ENCODE results near the gene ITGA4. TPM values are rescaled to one million over a fixed set of nuclear protein-coding genes. Genes with fewer than 3 reads are reported as not detected.

Gene ITGA4
- polyA plus RNA-seq, 1 donor (not counting 4 experiments of a cell fraction or from before 2014, with no cell fraction given), result 4.7 TPM

- Histone ChIP-seq H3K27ac (ENCODE audit: control insufficient read depth, insufficient read depth, low read length) (no peak overlapping the region), H3K9me1 (ENCODE audit: control insufficient read depth, extremely low read depth, insufficient read depth, low read length) (no peaks in the 10 kb centered on the region), H2AFZ (ENCODE audit: control insufficient read depth, low read length) (no peak overlapping the region), H3K9me3 (ENCODE audit: control insufficient read depth, low read depth, low read length) (no peaks in the 10 kb centered on the region), H4K20me1 (ENCODE audit: control insufficient read depth, extremely low read depth, insufficient read depth, low read length) (no peaks in the 10 kb centered on the region), H3K4me3 (ENCODE audit: control insufficient read depth in 2 of 3, extremely low read depth in 1 of 3, insufficient read depth in 2 of 3, low read depth in 1 of 3, low read length in 3 of 3) (no peak overlapping the region), H3K9ac (ENCODE audit: control insufficient read depth, extremely low read depth, insufficient read depth, low read length) (no peak overlapping the region), H3K79me2 (ENCODE audit: control insufficient read depth, insufficient read depth, low read length) (no peaks in the 10 kb centered on the region), H3K36me3 (ENCODE audit: control insufficient read depth in 2 of 2, extremely low read depth in 1 of 2, insufficient read depth in 2 of 2, low read length in 2 of 2) (no peaks in the 10 kb centered on the region), H3K4me1 (ENCODE audit: control insufficient read depth, extremely low read depth, insufficient read depth, low read length) (no peaks in the 10 kb centered on the region), H3K4me2 (ENCODE audit: control insufficient read depth, extremely low read depth, insufficient read depth, low read depth, low read length) (no peak overlapping the region), H3K27me3 (ENCODE audit: control insufficient read depth, extremely low read depth, insufficient read depth, low read length) (no peaks in the 10 kb centered on the region)
- FAIRE-seq (no peak), DNase-seq (ENCODE audit: low read depth, low spot score) (no peak)
- no peak for TF ChIP-seq EZH2 (IDR thresholded peaks at IDR 0.05; ENCODE audit: low read length)
- no peak for TF ChIP-seq CTCF (optimal IDR thresholded peaks at IDR 0.05 in 1 of 3, IDR thresholded peaks at IDR 0.05 in 1 of 3, conservative IDR thresholded peaks at IDR 0.05 in 1 of 3; ENCODE audit: extremely low read depth in 1 of 3, insufficient read depth in 2 of 3, low read length in 3 of 3)
- dilution Hi-C loops (cut with MboI; ENCODE audit: extremely low pct_ligation_motif_present, low sequenced_read_pairs), result no loop called here
Observed at GRCh38 chr2:181500201-181500600, 43.0 kb downstream of the ITGA4 start.

GRCh38 chr2:181515719-181516118 is 58.5 kb downstream of the ITGA4 start:
- H3K9ac ChIP-seq (ENCODE audit: control insufficient read depth, extremely low read depth, insufficient read depth, low read length), result no peak overlapping the region
- no peak overlapping the region for H3K27ac ChIP-seq (ENCODE audit: control insufficient read depth, insufficient read depth, low read length)
- H4K20me1 ChIP-seq (ENCODE audit: control insufficient read depth, extremely low read depth, insufficient read depth, low read length), result no peaks in the 10 kb centered on the region
- no peak for TF ChIP-seq CTCF (optimal IDR thresholded peaks at IDR 0.05 in 1 of 3, IDR thresholded peaks at IDR 0.05 in 1 of 3, conservative IDR thresholded peaks at IDR 0.05 in 1 of 3; ENCODE audit: extremely low read depth in 1 of 3, insufficient read depth in 2 of 3, low read length in 3 of 3)
- TF ChIP-seq EZH2 (IDR thresholded peaks at IDR 0.05; ENCODE audit: low read length), result no peak
- H3K36me3 ChIP-seq (ENCODE audit: control insufficient read depth in 2 of 2, extremely low read depth in 1 of 2, insufficient read depth in 2 of 2, low read length in 2 of 2), result peaks cover 0 to 1% of the 10 kb centered on the region in 2 experiments
- no peaks in the 10 kb centered on the region for H3K27me3 ChIP-seq (ENCODE audit: control insufficient read depth, extremely low read depth, insufficient read depth, low read length)
- H3K79me2 ChIP-seq (ENCODE audit: control insufficient read depth, insufficient read depth, low read length), result no peaks in the 10 kb centered on the region
- no peaks in the 10 kb centered on the region for H3K9me3 ChIP-seq (ENCODE audit: control insufficient read depth, low read depth, low read length)
- no peak overlapping the region for H2AFZ ChIP-seq (ENCODE audit: control insufficient read depth, low read length)
- peaks cover 11% of the 10 kb centered on the region for H3K4me1 ChIP-seq (ENCODE audit: control insufficient read depth, extremely low read depth, insufficient read depth, low read length)
- DNase-seq (ENCODE audit: low read depth, low spot score), result no peak
- H3K4me3 ChIP-seq (ENCODE audit: control insufficient read depth in 2 of 3, extremely low read depth in 1 of 3, insufficient read depth in 2 of 3, low read depth in 1 of 3, low read length in 3 of 3), result no peak overlapping the region
- no peaks in the 10 kb centered on the region for H3K9me1 ChIP-seq (ENCODE audit: control insufficient read depth, extremely low read depth, insufficient read depth, low read length)
- FAIRE-seq, result no peak
- H3K4me2 ChIP-seq (ENCODE audit: control insufficient read depth, extremely low read depth, insufficient read depth, low read depth, low read length), result no peak overlapping the region
- dilution Hi-C loops (cut with MboI; ENCODE audit: extremely low pct_ligation_motif_present, low sequenced_read_pairs), result no loop called here

Measured in keratinocyte (primary cell).